GM10847 (cell line): Measurements from ENCODE around the gene ARHGAP30.

ENCODE experiments used
- POLR2A ChIP-seq: IDR thresholded peaks from 2 replicates; pipeline ENCODE4 v1.6.1; 2011; ENCODE audit not compliant: insufficient read length; ENCODE audit errors: extremely low read depth

ARHGAP30 gene

GRCh38 chr1:161038523-161039153 lies 31.1 kb downstream of the ARHGAP30 start, which contains the start of gene TSTD1:
Gene TSTD1, minus strand, starts transcription at chr1:161038964. Its CDS starts 75 bp downstream, at chr1:161038889.
- TF ChIP-seq POLR2A, result peak; percentile 77

GRCh38 chr1:161037661-161038522 lies 31.8 kb downstream of the ARHGAP30 start:
- no peak for TF ChIP-seq POLR2A

GRCh38 chr1:161033751-161034150 lies 35.9 kb downstream of the ARHGAP30 start:
- TF ChIP-seq POLR2A, result no peak

- TF ChIP-seq POLR2A, result no peak
These were observed 37.3 kb downstream of the ARHGAP30 start for GRCh38 chr1:161032409-161032808.

- no peak for TF ChIP-seq POLR2A
These were observed 37.8 kb downstream of the ARHGAP30 start for GRCh38 chr1:161031874-161032273.

GRCh38 chr1:161021970-161022353 lies 47.7 kb downstream of the ARHGAP30 start:
- TF ChIP-seq POLR2A, result no peak

- TF ChIP-seq POLR2A, result no peak
These were observed 48.3 kb downstream of the ARHGAP30 start for GRCh38 chr1:161021165-161021969.

- TF ChIP-seq POLR2A, result no peak
These were observed 49.1 kb downstream of the ARHGAP30 start, which contains the start of gene F11R for GRCh38 chr1:161020509-161021164. Gene F11R, minus strand, starts transcription at chr1:161021152. Its CDS starts 79 bp downstream, at chr1:161021073.

- no peak for TF ChIP-seq POLR2A
These were observed 49.8 kb downstream of the ARHGAP30 start for GRCh38 chr1:161019751-161020495.

- TF ChIP-seq POLR2A, result no peak
These were observed 51.1 kb downstream of the ARHGAP30 start for GRCh38 chr1:161018631-161018930.

- TF ChIP-seq POLR2A, result no peak
These were observed 51.7 kb downstream of the ARHGAP30 start for GRCh38 chr1:161017756-161018630.

GRCh38 chr1:161013488-161014230 lies 56.0 kb downstream of the ARHGAP30 start:
- peak; percentile 39 for TF ChIP-seq POLR2A

GRCh38 chr1:161013131-161013487 lies 56.6 kb downstream of the ARHGAP30 start:
- no peak for TF ChIP-seq POLR2A

GRCh38 chr1:161012420-161012819 lies 57.3 kb downstream of the ARHGAP30 start:
- TF ChIP-seq POLR2A, result no peak
